Endothelial cell of umbilical vein (primary cell): ENCODE measurements around the gene PYROXD2. TPM values are rescaled to one million over a fixed set of nuclear protein-coding genes. Genes with fewer than 3 reads are reported as not detected.

Experiments used
- BruUV-seq: library from RNA; stranded (reverse); fragments of 400-500 nt; replicated peaks from 2 replicates; lab custom pipeline; 2021; lab: Mats Ljungman, UMichigan
- CTCF ChIA-PET: fragments of 300-600, 350-600 bp; sonication (Branson Sonifier 250); formaldehyde crosslinking; loops from one replicate; lab custom pipeline; 2021; ENCODE audit warnings: antibody characterized with exemption, inconsistent platforms; lab: Charles Lee
- POLR2A ChIA-PET: fragments of 300-600, 350-600 bp; sonication (Branson Sonifier 250); formaldehyde crosslinking; loops from one replicate; lab custom pipeline; 2021; ENCODE audit warnings: antibody characterized with exemption, inconsistent platforms; lab: Charles Lee
- DNase-seq: peaks from one replicate; pipeline ENCODE4 v3.0.0-alpha.2; 2011; ENCODE audit warnings: low read depth, low spot score
- FAIRE-seq: peaks from 2 replicates; lab custom pipeline; 2011; peaks lifted over from hg19 to GRCh38; lab: Jason Lieb, UNC
- H2AFZ ChIP-seq: 2 replicates; pipeline ENCODE4 v1.6.0; 2012; ENCODE audit warnings: low read depth, low read length, control low read depth, inconsistent platforms
- H3K27ac ChIP-seq: 2 replicates; pipeline ENCODE4 v1.5.1; 2011; ENCODE audit warnings: low read depth, mild to moderate bottlenecking, control low read depth, low read length, moderate library complexity; ENCODE audit not compliant: insufficient read depth
- H3K27me3 ChIP-seq, 2 experiments: 2 replicates each; pipeline versions ENCODE4 v1.6.0 to v1.6.1; 2011; ENCODE audit warnings: low read length in 2 of 2, mixed read lengths in 1 of 2; ENCODE audit not compliant: control insufficient read depth in 2 of 2, insufficient read depth in 2 of 2
- H3K36me3 ChIP-seq, 2 experiments: 2 replicates in 1 of 2; 3 replicates in 1 of 2; pipeline ENCODE4 v1.5.1; 2011; ENCODE audit warnings: low read length in 2 of 2, mild to moderate bottlenecking in 1 of 2, moderate library complexity in 1 of 2; ENCODE audit not compliant: control insufficient read depth in 2 of 2, insufficient read depth in 2 of 2; ENCODE audit errors: extremely low read depth in 1 of 2
- H3K4me1 ChIP-seq: 3 replicates; pipeline ENCODE4 v1.5.1; 2011; ENCODE audit warnings: mild to moderate bottlenecking, low read length; ENCODE audit not compliant: control insufficient read depth, insufficient read depth; ENCODE audit errors: extremely low read depth
- H3K4me2 ChIP-seq: 2 replicates; pipeline ENCODE4 v1.6.1; 2011; ENCODE audit warnings: low read length, control low read depth, mixed read lengths; ENCODE audit not compliant: insufficient read depth
- H3K4me3 ChIP-seq, 3 experiments: fragments of 200-600 bp in 1 of 3; sonication (generic), shearing (Covaris generic) in 1 of 3; replicated peaks in 1 of 3; 2 replicates each; pipeline ENCODE4 v1.5.1; 2011 to 2016; ENCODE audit warnings: control low read depth in 3 of 3, low read length in 3 of 3, mild to moderate bottlenecking in 2 of 3, inconsistent platforms in 1 of 3, low read depth in 1 of 3, moderate library complexity in 1 of 3; ENCODE audit not compliant: insufficient read depth in 1 of 3
- H3K79me2 ChIP-seq: 2 replicates; pipeline ENCODE4 v1.6.0; 2012; ENCODE audit warnings: low read length, inconsistent platforms; ENCODE audit not compliant: control insufficient read depth, insufficient read depth
- H3K9ac ChIP-seq: replicated peaks from 2 replicates; pipeline ENCODE3; 2011; ENCODE audit warnings: low read length, control low read depth; ENCODE audit not compliant: insufficient read depth; ENCODE audit errors: extremely low read depth
- H3K9me1 ChIP-seq: replicated peaks from 3 replicates; pipeline ENCODE4 v1.6.0; 2011; ENCODE audit warnings: mild to moderate bottlenecking, low read length; ENCODE audit not compliant: control insufficient read depth, insufficient read depth; ENCODE audit errors: extremely low read depth
- H3K9me3 ChIP-seq: replicated peaks from 2 replicates; pipeline ENCODE4 v1.5.1; 2012; ENCODE audit warnings: low read length, inconsistent platforms; ENCODE audit not compliant: control insufficient read depth, insufficient read depth
- H4K20me1 ChIP-seq: replicated peaks from 2 replicates; pipeline ENCODE3; 2011; ENCODE audit warnings: mild to moderate bottlenecking, low read length; ENCODE audit not compliant: control insufficient read depth, insufficient read depth; ENCODE audit errors: extremely low read depth
- CTCF ChIP-seq, 2 donors: IDR thresholded peaks; 1 replicate in 1 of 2; 2 replicates in 1 of 2; pipeline ENCODE4 v1.5.1; 2011; ENCODE audit warnings: low read length in 2 of 2, mild to moderate bottlenecking in 2 of 2, moderate library complexity in 2 of 2, control low read depth in 1 of 2, inconsistent platforms in 1 of 2, low read depth in 1 of 2; ENCODE audit not compliant: insufficient read depth in 1 of 2; ENCODE audit errors: extremely low read depth in 1 of 2
- EZH2 ChIP-seq: IDR thresholded peaks from 2 replicates; pipeline ENCODE4 v1.6.1; 2012; ENCODE audit warnings: borderline replicate concordance, low read depth, mild to moderate bottlenecking, moderate library complexity, low read length, inconsistent platforms; ENCODE audit not compliant: severe bottlenecking
- FOS ChIP-seq: IDR thresholded peaks from 2 replicates; pipeline ENCODE4 v1.6.1; 2011; ENCODE audit warnings: mild to moderate bottlenecking, low read length, moderate library complexity, borderline replicate concordance; ENCODE audit not compliant: insufficient read depth
- GATA2 ChIP-seq: IDR thresholded peaks from 2 replicates; pipeline ENCODE4 v1.7.0; 2011; ENCODE audit warnings: low read depth, mild to moderate bottlenecking, moderate library complexity, mixed read lengths, low read length; ENCODE audit not compliant: insufficient read length, insufficient read depth
- JUN ChIP-seq: IDR thresholded peaks from 2 replicates; pipeline ENCODE4 v1.6.1; 2011; ENCODE audit warnings: borderline replicate concordance, low read depth; ENCODE audit not compliant: insufficient read length, insufficient read depth
- MAX ChIP-seq: IDR thresholded peaks from 2 replicates; pipeline ENCODE4 v1.6.1; 2011; ENCODE audit not compliant: insufficient read depth, insufficient read length
- MYC ChIP-seq: IDR thresholded peaks from one replicate; pipeline ENCODE4 v1.6.1; 2011; ENCODE audit warnings: mild to moderate bottlenecking, low read depth, low read length
- POLR2A ChIP-seq: IDR thresholded peaks from 2 replicates; pipeline ENCODE4 v1.6.1; 2012; ENCODE audit warnings: low read depth, mild to moderate bottlenecking, control low read depth, low read length
- POLR2AphosphoS5 ChIP-seq: IDR thresholded peaks from 2 replicates; pipeline ENCODE4 v1.6.1; 2012; ENCODE audit warnings: low read depth, mild to moderate bottlenecking, control low read depth, low read length, moderate library complexity; ENCODE audit not compliant: insufficient read depth
- dilution Hi-C: fragments of 300-500 bp; cut with MboI; formaldehyde crosslinking; loops from one replicate; pipeline ENCODE4 v1.15.0; 2019; ENCODE audit warnings: low sequenced_read_pairs; ENCODE audit not compliant: extremely low pct_ligation_motif_present
- intact Hi-C: fragments of 100-400 bp; cut with micrococcal nuclease; formaldehyde crosslinking; loops from one replicate; pipeline ENCODE4 v1.10.0; 2022
- polyA plus RNA-seq, 4 experiments: library from polyadenylated mRNA; depleted of rRNA in 3 of 4; stranded (reverse) in 3 of 4; unstranded in 1 of 4; fragments of >200 nt; gene quantifications; 2 replicates each; pipeline versions ENCODE4 v1.2.1 to v1.2.3, GENCODE V29; 2011 to 2012; ENCODE audit warnings: missing spikeins in 1 of 4
- total RNA-seq: library from RNA; stranded (reverse); gene quantifications from 2 replicates; pipeline ENCODE4 v1.2.3, GENCODE V29; 2021

Gene PYROXD2
- total and polyA plus RNA-seq, 2 donors (not counting 3 experiments of a cell fraction or from before 2014, with no cell fraction given) = 7.0 to 13.7 TPM

GRCh38 chr10:98391578-98391991 lies 23.4 kb downstream of the PYROXD2 start:
- no peaks in the 10 kb centered on the region for H4K20me1 ChIP-seq
- no peak overlapping the region for H3K27ac ChIP-seq
- no peaks in the 10 kb centered on the region for H3K79me2 ChIP-seq
- FAIRE-seq = no peak
- no peak overlapping the region for H3K9ac ChIP-seq
- intact Hi-C loops = no loop called here
- ChIA-PET CTCF (interaction anchor here (1.5 kb wide), 1 partner anchor 13 kb away, joined by 3 read pairs; no protein-coding TSS in a partner anchor), POLR2A (no interaction called here)
- H3K4me1 ChIP-seq = no peaks in the 10 kb centered on the region
- no peaks in the 10 kb centered on the region for H3K9me1 ChIP-seq
- TF ChIP-seq POLR2A (no peak), CTCF (IDR thresholded peaks at IDR 0.05; ENCODE audit: extremely low read depth in 1 of 2, insufficient read depth in 1 of 2, low read depth in 1 of 2, low read length in 2 of 2) (no peak), POLR2AphosphoS5 (no peak), EZH2 (no peak)
- H3K9me3 ChIP-seq = no peaks in the 10 kb centered on the region
- BruUV-seq = no TSS peak
- dilution Hi-C loops = no loop called here
- H3K27me3 ChIP-seq = no peaks in the 10 kb centered on the region
- no peak overlapping the region for H2AFZ ChIP-seq
- no peak overlapping the region for H3K4me3 ChIP-seq
- H3K4me2 ChIP-seq = no peak overlapping the region
- H3K36me3 ChIP-seq = no peaks in the 10 kb centered on the region
- no peak for DNase-seq

- Histone ChIP-seq H3K4me3 (no peak overlapping the region), H3K36me3 (no peaks in the 10 kb centered on the region), H3K9me3 (no peaks in the 10 kb centered on the region), H3K9me1 (no peaks in the 10 kb centered on the region), H4K20me1 (no peaks in the 10 kb centered on the region), H3K4me1 (no peaks in the 10 kb centered on the region), H3K27ac (no peak overlapping the region), H3K9ac (no peak overlapping the region), H3K4me2 (no peak overlapping the region), H3K79me2 (no peaks in the 10 kb centered on the region), H2AFZ (no peak overlapping the region), H3K27me3 (no peaks in the 10 kb centered on the region)
- TF ChIP-seq EZH2 = no peak
- TF ChIP-seq JUN = no peak
- TF ChIP-seq POLR2AphosphoS5 = no peak
- TF ChIP-seq CTCF (IDR thresholded peaks at IDR 0.05; ENCODE audit: extremely low read depth in 1 of 2, insufficient read depth in 1 of 2, low read depth in 1 of 2, low read length in 2 of 2) = no peak
- TF ChIP-seq GATA2 = no peak
- TF ChIP-seq POLR2A = no peak
- no peak for TF ChIP-seq MYC
- TF ChIP-seq MAX = no peak
- TF ChIP-seq FOS = no peak
- dilution Hi-C loops (no loop called here), intact Hi-C loops (no loop called here)
- no peak for DNase-seq
- POLR2A ChIA-PET = no interaction called here
- CTCF ChIA-PET = interaction anchor here (1.5 kb wide), 1 partner anchor 13 kb away, joined by 3 read pairs; no protein-coding TSS in a partner anchor
- FAIRE-seq = no peak
- BruUV-seq = no TSS peak
These were observed 23.9 kb downstream of the PYROXD2 start for GRCh38 chr10:98391065-98391464.
